GM12878 (cell line): Measurements from ENCODE around the gene C1orf198. TPM values are rescaled to one million over a fixed set of nuclear protein-coding genes. Genes with fewer than 3 reads are reported as not detected.

Experiments
- ATAC-seq: fragments of 200-7000 bp; cut with Tn5 transposase; 3 replicates; pipeline ENCODE4 v1.9.1; 2020; ENCODE audit warnings: mild to moderate bottlenecking, moderate library complexity
- BruUV-seq: library from RNA; stranded (reverse); fragments of 400-500 nt; replicated peaks from 2 replicates; lab custom pipeline; 2021; lab: Mats Ljungman, UMichigan
- CTCF ChIA-PET: fragments of 300-600 bp; sonication (Branson Sonifier 250); formaldehyde crosslinking; extraction: SDS; loops from one replicate; lab custom pipeline; 2021; ENCODE audit warnings: inconsistent platforms; lab: Yijun Ruan, JAX
- POLR2A ChIA-PET: fragments of 350-600 bp; formaldehyde crosslinking; extraction: SDS; loops from one replicate; lab custom pipeline; 2021; ENCODE audit warnings: inconsistent platforms; lab: Charles Lee
- RAD21 ChIA-PET: fragments of 300-600 bp; sonication (Branson Sonifier 250); formaldehyde crosslinking; loops from one replicate; lab custom pipeline; 2023; ENCODE audit warnings: antibody characterized with exemption; ENCODE audit not compliant: unreplicated experiment; lab: Charles Lee
- SMC1A ChIA-PET: fragments of 300-600 bp; sonication (Branson Sonifier 250); formaldehyde crosslinking; loops from one replicate; lab custom pipeline; 2023; ENCODE audit not compliant: unreplicated experiment, uncharacterized antibody; lab: Charles Lee
- DNase-seq: peaks from one replicate; pipeline ENCODE4 v3.0.0-alpha.2; 2011; ENCODE audit warnings: low read depth, low spot score
- FAIRE-seq: peaks from 3 replicates; lab custom pipeline; 2011; peaks lifted over from hg19 to GRCh38; lab: Jason Lieb, UNC
- H2AFZ ChIP-seq: 2 replicates; pipeline ENCODE4 v1.6.0; 2011; ENCODE audit warnings: low read depth, low read length, control low read depth; ENCODE audit not compliant: control insufficient read depth
- H3K27ac ChIP-seq: 2 replicates; pipeline ENCODE4 v1.5.1; 2011; ENCODE audit warnings: control low read depth; ENCODE audit not compliant: control insufficient read depth, insufficient read depth
- H3K27me3 ChIP-seq, 2 experiments: replicated peaks in 1 of 2; 2 replicates each; pipeline versions ENCODE4 v1.6.0 to v1.6.1; 2011; ENCODE audit warnings: low read length in 1 of 2; ENCODE audit not compliant: control insufficient read depth in 2 of 2, insufficient read depth in 2 of 2
- H3K36me3 ChIP-seq, 2 experiments: 2 replicates each; pipeline ENCODE4 v1.5.1; 2011; ENCODE audit warnings: low read length in 1 of 2; ENCODE audit not compliant: control insufficient read depth in 2 of 2, insufficient read depth in 2 of 2
- H3K4me1 ChIP-seq: 2 replicates; pipeline ENCODE4 v1.6.1; 2011; ENCODE audit warnings: mild to moderate bottlenecking, low read length, moderate library complexity, mixed read lengths; ENCODE audit not compliant: control insufficient read depth, insufficient read depth
- H3K4me2 ChIP-seq: 2 replicates; pipeline ENCODE4 v1.6.0; 2011; ENCODE audit warnings: control low read depth; ENCODE audit not compliant: control insufficient read depth, insufficient read depth
- H3K4me3 ChIP-seq: fragments of 200-600 bp; sonication (generic); 2 replicates; pipeline ENCODE4 v1.5.1; 2016
- H3K79me2 ChIP-seq: 2 replicates; pipeline ENCODE4 v1.6.0; 2011; ENCODE audit warnings: low read length; ENCODE audit not compliant: control insufficient read depth, insufficient read depth
- H3K9ac ChIP-seq: 2 replicates; pipeline ENCODE4 v1.8.0; 2011; ENCODE audit warnings: low read length, control low read depth, mixed read lengths; ENCODE audit not compliant: control insufficient read depth, insufficient read depth
- H3K9me3 ChIP-seq: replicated peaks from 3 replicates; pipeline ENCODE4 v1.5.1; 2011; ENCODE audit warnings: mild to moderate bottlenecking, low read length; ENCODE audit not compliant: control insufficient read depth, insufficient read depth
- H4K20me1 ChIP-seq: 2 replicates; pipeline ENCODE4 v1.6.0; 2011; ENCODE audit not compliant: control insufficient read depth, insufficient read depth
- GATAD2B ChIP-seq: fragments of 450-650 bp; conservative IDR thresholded peaks from 2 replicates; pipeline ENCODE4 v1.6.1; 2017; ENCODE audit warnings: low read depth, mild to moderate bottlenecking, moderate library complexity
- IKZF1 ChIP-seq: fragments of 450-650 bp; conservative IDR thresholded peaks from 2 replicates; pipeline ENCODE4 v1.6.1; 2017; ENCODE audit warnings: antibody characterized with exemption, mild to moderate bottlenecking
- KAT2A ChIP-seq: conservative IDR thresholded peaks from 2 replicates; pipeline ENCODE4 v1.6.1; 2011; ENCODE audit warnings: low read depth, low read length; ENCODE audit not compliant: control insufficient read depth
- MTA3 ChIP-seq: IDR thresholded peaks from 2 replicates; pipeline ENCODE4 v1.6.1; 2012; ENCODE audit warnings: low read length, inconsistent platforms, borderline replicate concordance
- NFIC ChIP-seq: IDR thresholded peaks from 2 replicates; pipeline ENCODE4 v1.6.1; 2012; ENCODE audit warnings: low read depth, mild to moderate bottlenecking, inconsistent platforms, low read length, moderate library complexity
- NR2F1 ChIP-seq: fragments of 450-650 bp; conservative IDR thresholded peaks from 2 replicates; pipeline ENCODE4 v1.6.1; 2017; ENCODE audit warnings: mild to moderate bottlenecking
- RBBP5 ChIP-seq: fragments of 200-600 bp; sonication (generic); conservative IDR thresholded peaks from 2 replicates; pipeline ENCODE4 v1.6.1; 2016
- SMAD1 ChIP-seq: fragments of 450-650 bp; IDR thresholded peaks from 2 replicates; pipeline ENCODE4 v1.6.1; 2018; ENCODE audit warnings: mild to moderate bottlenecking, low read depth; ENCODE audit not compliant: partially characterized antibody
- WGBS: methylation state at CpG from one replicate; pipeline ENCODE4 v1.1.6; 2016; ENCODE audit warnings: low lambda C conversion rate; ENCODE audit not compliant: insufficient replicate concordance, insufficient coverage; ENCODE audit errors: missing lambda C conversion rate; 5-methylcytosine and 5-hydroxymethylcytosine counted together
- in situ Hi-C: fragments of 300-500 bp; cut with MboI; formaldehyde crosslinking; loops from 9 replicates; pipeline ENCODE4 v1.14.3; 2018; ENCODE audit warnings: mixed read lengths
- intact Hi-C: fragments of 100-400 bp; cut with micrococcal nuclease; formaldehyde crosslinking; loops from one replicate; pipeline ENCODE4 v1.14.2; 2022; ENCODE audit not compliant: unreplicated experiment
- polyA plus RNA-seq, 11 experiments: library from polyadenylated mRNA; depleted of rRNA in 4 of 11; unstranded in 6 of 11; stranded (reverse) in 5 of 11; fragments of >200 nt; fragmentation: Nextera tagmentation in 4 of 11; fragmentation: Illumina TruSeq in 1 of 11; extraction: Ambion mirVana in 4 of 11; extraction: Trizol in 1 of 11; gene quantifications; 1 replicate in 1 of 11; 2 replicates in 10 of 11; pipeline versions ENCODE4 v1.2.1 to v1.2.3, GENCODE V29; 2011 to 2016; ENCODE audit warnings: inconsistent platforms in 2 of 11, missing spikeins in 2 of 11, low read depth in 1 of 11
- total RNA-seq, 4 experiments: library from RNA; depleted of rRNA in 3 of 4; stranded (reverse); fragments of >200 nt in 3 of 4; fragmentation: Illumina TruSeq in 1 of 4; extraction: Trizol in 1 of 4; gene quantifications; 2 replicates each; pipeline versions ENCODE4 v1.2.1 to v1.2.3, GENCODE V29; 2013 to 2021
- TF ChIP-seq, protein P1 (sequence below): fragments of 450-650 bp; IDR thresholded peaks from 2 replicates; pipeline ENCODE4 v1.6.1; 2017; ENCODE audit warnings: antibody characterized with exemption, mild to moderate bottlenecking, moderate library complexity
- TF ChIP-seq, protein P2 (sequence below): fragments of 150-350 bp; IDR thresholded peaks from 2 replicates; pipeline ENCODE4 v1.6.1; 2016; ENCODE audit warnings: low read depth, low read length
- TF ChIP-seq, protein P3 (sequence below): fragments of 450-650 bp; IDR thresholded peaks from 2 replicates; pipeline ENCODE4 v1.6.1; 2016; ENCODE audit warnings: mild to moderate bottlenecking
- TF ChIP-seq, protein P4 (sequence below): IDR thresholded peaks from 2 replicates; pipeline ENCODE4 v1.6.1; 2012; ENCODE audit warnings: mild to moderate bottlenecking, low read depth, low read length

C1orf198 gene
- total and polyA plus RNA-seq, 10 of the 15 experiments (the other 5 are each of a cell fraction or from before 2014, with no cell fraction given): 0.16 to 2.8 (median 1.1) TPM

DNA sequence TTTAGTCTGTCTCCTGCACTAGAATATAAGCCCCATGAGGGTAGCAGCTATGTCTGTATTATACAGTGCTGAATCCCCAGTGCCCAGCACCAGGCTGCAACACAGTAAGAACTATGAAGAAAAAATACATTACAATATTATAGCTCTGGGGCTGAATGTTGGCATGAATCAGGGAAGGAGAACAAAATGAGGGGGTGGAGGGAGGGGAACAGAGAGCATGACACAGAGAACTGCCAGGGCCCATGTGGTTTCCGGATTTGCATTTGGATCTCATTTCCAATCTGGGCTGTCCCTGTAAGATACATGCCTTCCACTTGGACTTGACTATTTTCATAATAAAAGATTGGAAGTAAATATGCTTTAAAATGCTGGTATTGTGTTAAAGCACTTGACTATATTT lies 35.8 kb downstream of the C1orf198 start:
- Histone ChIP-seq H4K20me1 (no peaks in the 10 kb centered on the region), H3K27me3 (no peaks in the 10 kb centered on the region; a peak in 1 of 4 replicates), H3K79me2 (no peaks in the 10 kb centered on the region), H3K4me3 (no peak overlapping the region), H2AFZ (no peak overlapping the region), H3K4me1 (no peaks in the 10 kb centered on the region), H3K27ac (no peak overlapping the region), H3K9me3 (no peaks in the 10 kb centered on the region), H3K36me3 (no peaks in the 10 kb centered on the region), H3K9ac (no peak overlapping the region), H3K4me2 (no peak overlapping the region)
- in situ Hi-C loops: no loop called here
- DNase-seq (no peak), FAIRE-seq (no peak), ATAC-seq (no peak)
- ChIA-PET CTCF (interaction anchor here (0.8 to 1.3 kb wide), 2 partner anchors 12 to 1413 kb away, joined by 3 to 4 read pairs; no protein-coding TSS in a partner anchor), RAD21 (no interaction called here), POLR2A (no interaction called here), SMC1A (interaction anchor here (0.7 kb wide), 1 partner anchor 223 kb away, joined by 3 read pairs; no protein-coding TSS in a partner anchor)
- intact Hi-C loops: no loop called here
- WGBS: 42% methylated on average over 1 of the region's 1 CpG
- no TSS peak for BruUV-seq
- TF ChIP-seq, protein P1, sequence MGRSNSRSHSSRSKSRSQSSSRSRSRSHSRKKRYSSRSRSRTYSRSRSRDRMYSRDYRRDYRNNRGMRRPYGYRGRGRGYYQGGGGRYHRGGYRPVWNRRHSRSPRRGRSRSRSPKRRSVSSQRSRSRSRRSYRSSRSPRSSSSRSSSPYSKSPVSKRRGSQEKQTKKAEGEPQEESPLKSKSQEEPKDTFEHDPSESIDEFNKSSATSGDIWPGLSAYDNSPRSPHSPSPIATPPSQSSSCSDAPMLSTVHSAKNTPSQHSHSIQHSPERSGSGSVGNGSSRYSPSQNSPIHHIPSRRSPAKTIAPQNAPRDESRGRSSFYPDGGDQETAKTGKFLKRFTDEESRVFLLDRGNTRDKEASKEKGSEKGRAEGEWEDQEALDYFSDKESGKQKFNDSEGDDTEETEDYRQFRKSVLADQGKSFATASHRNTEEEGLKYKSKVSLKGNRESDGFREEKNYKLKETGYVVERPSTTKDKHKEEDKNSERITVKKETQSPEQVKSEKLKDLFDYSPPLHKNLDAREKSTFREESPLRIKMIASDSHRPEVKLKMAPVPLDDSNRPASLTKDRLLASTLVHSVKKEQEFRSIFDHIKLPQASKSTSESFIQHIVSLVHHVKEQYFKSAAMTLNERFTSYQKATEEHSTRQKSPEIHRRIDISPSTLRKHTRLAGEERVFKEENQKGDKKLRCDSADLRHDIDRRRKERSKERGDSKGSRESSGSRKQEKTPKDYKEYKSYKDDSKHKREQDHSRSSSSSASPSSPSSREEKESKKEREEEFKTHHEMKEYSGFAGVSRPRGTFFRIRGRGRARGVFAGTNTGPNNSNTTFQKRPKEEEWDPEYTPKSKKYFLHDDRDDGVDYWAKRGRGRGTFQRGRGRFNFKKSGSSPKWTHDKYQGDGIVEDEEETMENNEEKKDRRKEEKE: no peak
- TF ChIP-seq MTA3: no peak
- no peak for TF ChIP-seq SMAD1
- TF ChIP-seq, protein P2, sequence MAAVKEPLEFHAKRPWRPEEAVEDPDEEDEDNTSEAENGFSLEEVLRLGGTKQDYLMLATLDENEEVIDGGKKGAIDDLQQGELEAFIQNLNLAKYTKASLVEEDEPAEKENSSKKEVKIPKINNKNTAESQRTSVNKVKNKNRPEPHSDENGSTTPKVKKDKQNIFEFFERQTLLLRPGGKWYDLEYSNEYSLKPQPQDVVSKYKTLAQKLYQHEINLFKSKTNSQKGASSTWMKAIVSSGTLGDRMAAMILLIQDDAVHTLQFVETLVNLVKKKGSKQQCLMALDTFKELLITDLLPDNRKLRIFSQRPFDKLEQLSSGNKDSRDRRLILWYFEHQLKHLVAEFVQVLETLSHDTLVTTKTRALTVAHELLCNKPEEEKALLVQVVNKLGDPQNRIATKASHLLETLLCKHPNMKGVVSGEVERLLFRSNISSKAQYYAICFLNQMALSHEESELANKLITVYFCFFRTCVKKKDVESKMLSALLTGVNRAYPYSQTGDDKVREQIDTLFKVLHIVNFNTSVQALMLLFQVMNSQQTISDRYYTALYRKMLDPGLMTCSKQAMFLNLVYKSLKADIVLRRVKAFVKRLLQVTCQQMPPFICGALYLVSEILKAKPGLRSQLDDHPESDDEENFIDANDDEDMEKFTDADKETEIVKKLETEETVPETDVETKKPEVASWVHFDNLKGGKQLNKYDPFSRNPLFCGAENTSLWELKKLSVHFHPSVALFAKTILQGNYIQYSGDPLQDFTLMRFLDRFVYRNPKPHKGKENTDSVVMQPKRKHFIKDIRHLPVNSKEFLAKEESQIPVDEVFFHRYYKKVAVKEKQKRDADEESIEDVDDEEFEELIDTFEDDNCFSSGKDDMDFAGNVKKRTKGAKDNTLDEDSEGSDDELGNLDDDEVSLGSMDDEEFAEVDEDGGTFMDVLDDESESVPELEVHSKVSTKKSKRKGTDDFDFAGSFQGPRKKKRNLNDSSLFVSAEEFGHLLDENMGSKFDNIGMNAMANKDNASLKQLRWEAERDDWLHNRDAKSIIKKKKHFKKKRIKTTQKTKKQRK: no peak
- TF ChIP-seq GATAD2B: no peak
- TF ChIP-seq IKZF1: no peak
- no peak for TF ChIP-seq NR2F1
- TF ChIP-seq RBBP5: no peak
- no peak for TF ChIP-seq KAT2A
- TF ChIP-seq, protein P3, sequence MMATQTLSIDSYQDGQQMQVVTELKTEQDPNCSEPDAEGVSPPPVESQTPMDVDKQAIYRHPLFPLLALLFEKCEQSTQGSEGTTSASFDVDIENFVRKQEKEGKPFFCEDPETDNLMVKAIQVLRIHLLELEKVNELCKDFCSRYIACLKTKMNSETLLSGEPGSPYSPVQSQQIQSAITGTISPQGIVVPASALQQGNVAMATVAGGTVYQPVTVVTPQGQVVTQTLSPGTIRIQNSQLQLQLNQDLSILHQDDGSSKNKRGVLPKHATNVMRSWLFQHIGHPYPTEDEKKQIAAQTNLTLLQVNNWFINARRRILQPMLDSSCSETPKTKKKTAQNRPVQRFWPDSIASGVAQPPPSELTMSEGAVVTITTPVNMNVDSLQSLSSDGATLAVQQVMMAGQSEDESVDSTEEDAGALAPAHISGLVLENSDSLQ: no peak
- TF ChIP-seq, protein P4, sequence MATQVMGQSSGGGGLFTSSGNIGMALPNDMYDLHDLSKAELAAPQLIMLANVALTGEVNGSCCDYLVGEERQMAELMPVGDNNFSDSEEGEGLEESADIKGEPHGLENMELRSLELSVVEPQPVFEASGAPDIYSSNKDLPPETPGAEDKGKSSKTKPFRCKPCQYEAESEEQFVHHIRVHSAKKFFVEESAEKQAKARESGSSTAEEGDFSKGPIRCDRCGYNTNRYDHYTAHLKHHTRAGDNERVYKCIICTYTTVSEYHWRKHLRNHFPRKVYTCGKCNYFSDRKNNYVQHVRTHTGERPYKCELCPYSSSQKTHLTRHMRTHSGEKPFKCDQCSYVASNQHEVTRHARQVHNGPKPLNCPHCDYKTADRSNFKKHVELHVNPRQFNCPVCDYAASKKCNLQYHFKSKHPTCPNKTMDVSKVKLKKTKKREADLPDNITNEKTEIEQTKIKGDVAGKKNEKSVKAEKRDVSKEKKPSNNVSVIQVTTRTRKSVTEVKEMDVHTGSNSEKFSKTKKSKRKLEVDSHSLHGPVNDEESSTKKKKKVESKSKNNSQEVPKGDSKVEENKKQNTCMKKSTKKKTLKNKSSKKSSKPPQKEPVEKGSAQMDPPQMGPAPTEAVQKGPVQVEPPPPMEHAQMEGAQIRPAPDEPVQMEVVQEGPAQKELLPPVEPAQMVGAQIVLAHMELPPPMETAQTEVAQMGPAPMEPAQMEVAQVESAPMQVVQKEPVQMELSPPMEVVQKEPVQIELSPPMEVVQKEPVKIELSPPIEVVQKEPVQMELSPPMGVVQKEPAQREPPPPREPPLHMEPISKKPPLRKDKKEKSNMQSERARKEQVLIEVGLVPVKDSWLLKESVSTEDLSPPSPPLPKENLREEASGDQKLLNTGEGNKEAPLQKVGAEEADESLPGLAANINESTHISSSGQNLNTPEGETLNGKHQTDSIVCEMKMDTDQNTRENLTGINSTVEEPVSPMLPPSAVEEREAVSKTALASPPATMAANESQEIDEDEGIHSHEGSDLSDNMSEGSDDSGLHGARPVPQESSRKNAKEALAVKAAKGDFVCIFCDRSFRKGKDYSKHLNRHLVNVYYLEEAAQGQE: no peak
- TF ChIP-seq NFIC: no peak
